Fibroblast of skin of right quadriceps (primary cell): ENCODE measurements around the gene TNS3.
A peak's percentile ranks its signal among the peaks of the same experiment; 100 is the strongest.
"Not testable (repeated sequence)": the region's sequence is repeated elsewhere in the genome, so short reads cannot be mapped to it uniquely, and the experiment has no call there.

Source experiments
- DNase-seq: peaks from one replicate; pipeline ENCODE4 v3.0.0-alpha.2; 2013

The TNS3 gene

DNA sequence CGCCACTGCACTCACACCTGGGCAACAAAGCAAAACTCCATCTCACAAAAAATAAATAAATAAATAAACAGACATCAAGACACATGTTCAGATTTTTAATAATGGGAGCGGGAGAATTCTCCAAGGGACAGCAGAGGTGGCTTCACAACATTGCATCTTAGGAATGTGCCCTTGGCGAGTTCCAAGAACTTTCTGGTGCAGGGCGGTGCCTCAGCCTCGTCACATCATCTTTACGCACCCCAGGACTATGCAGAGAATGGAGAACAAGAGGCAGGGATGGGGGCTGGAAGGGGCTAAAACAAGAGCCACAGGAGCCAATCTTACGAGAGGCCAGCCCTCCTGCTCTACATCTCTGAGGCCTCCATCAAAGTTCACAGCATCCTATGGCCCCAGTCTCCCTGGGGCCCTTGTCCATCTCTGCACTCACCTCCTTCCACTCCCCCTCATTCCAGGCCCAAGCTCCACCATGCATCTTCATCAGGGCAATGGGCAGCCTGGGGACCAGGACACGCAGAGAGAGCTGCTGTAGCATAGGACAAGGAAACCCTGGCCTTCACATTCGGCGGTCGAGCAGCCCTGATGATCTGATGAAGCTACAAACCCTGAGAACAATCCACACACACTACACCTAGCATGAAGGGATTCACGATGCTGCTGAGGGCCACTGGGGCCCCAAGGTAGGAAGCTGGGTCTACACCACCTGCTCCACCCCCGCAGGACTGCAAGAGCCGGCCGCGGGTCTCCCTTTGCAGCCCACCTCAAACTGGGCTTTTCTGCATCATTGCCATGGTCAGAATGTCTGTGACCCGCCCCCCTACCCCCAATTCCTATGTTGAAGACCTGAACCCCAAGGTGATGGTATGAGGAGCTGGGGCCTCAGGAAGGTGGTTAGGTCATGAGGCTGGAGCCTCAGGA is 22.3 kb downstream of the TNS3 start:
- no peak for DNase-seq

DNA sequence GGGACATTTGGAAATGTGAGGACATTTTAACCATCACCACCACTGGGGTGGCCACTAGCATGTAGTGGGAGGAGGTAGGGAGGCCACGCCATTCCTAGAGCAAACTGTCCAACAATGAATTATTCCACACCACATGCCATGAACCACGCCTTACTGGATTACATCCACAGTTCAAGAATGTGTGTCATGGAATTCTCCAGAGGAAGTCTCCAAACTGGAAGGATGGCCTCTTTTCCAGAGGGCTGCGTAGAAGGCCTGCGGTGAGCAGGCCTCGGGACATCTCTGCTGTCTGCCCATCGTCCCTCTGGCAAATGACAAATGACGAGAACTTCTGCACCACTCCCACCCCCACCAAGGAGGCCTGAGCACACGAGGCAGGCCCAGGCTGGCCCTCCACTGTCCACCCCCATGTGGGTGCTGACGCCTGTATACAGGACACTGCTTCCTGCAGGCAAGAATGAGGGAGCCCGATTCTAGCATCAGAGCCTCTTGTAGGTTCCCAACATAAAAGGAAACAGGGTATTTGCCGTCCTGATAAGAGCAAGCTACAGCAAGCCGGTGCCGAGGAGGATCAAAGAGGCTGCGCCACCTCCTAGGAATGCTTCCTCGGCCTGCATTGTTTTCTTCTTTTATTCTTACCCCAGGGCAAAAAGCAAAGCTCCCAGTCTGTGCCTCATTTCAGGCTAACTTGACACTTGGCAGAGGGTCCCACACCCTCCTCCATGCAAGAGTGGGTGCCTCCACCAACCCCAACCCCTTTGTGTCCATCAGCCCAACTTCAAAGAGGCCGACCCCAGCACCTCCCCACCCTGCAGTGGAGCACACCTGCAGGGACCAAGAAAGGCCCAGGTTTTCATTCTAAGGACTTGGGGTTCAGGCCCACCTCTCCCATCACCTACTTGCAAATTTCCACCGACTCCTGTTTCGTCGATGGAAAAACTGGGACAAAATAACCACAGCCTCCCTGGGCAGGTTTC is 23.9 kb downstream of the TNS3 start:
- DNase-seq = peak; percentile 75

DNA sequence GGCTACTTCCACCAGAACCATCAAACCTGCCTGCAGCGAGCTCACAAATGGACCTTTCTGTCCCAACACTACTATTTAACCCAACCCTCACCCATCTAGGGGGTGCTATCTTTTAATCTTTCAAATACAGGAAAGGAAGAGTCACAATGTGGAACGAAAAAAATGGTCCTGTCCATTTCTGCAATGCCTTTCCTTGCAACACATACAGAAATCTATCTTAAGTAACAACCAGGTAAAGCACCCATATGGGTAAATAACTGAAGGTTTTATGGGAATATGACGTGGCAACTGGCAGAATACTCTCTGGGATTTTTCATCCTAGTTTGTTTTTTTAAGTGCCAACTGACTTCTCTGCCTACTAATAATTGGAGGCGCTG is 24.6 kb downstream of the TNS3 start:
- DNase-seq = no peak

DNA sequence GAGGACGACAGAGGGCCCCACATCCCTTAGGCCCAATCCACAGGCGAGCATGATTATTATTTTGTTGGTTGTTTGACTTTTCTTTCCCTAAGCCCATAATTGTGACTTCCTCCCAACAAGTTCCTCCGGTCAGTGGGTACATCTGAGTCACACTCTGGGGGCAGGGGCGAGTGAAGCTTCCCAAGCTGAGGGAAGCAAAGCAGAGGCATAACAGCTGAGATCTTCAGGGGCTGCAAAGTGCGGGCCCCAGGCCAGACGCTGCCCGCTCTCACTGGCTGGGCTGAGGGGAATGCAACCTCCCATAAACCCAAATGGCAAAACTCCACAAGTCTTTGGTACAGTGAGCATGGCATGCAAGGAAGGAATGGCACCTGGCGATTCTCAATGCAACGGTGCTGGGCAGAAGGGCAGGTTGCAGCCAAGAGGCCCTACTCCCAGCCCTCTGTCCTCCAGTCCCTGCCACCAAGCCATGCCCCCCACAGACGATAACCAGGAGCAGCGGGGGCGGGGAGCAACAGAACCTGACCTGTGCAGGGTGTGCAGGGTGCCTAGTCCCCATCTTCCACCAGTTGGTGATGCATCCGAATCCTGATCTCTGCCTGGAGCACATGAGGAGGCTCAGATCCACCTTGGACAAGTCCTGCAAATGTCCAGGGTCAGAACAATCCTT is 25.3 kb downstream of the TNS3 start:
- no peak for DNase-seq

DNA sequence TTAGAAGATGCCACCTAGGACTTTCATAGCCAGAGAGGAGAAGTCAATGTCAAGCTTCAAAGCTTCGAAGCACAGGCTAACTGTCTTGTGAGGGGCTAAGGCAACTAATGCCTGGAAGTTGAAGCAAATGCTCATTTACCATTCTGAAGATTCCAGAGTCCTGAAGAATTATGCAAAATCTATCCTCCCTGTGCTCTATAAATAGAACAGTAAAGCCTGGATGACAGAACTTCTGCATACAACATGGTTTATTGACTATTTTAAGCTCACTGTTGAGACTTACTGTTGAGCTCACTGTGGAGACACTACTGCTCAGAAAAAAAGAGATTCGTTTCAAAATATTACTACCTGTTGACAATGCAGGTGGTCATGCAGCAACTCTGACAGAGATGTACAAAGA is 28.6 kb downstream of the TNS3 start:
- DNase-seq = peak; percentile 59

DNA sequence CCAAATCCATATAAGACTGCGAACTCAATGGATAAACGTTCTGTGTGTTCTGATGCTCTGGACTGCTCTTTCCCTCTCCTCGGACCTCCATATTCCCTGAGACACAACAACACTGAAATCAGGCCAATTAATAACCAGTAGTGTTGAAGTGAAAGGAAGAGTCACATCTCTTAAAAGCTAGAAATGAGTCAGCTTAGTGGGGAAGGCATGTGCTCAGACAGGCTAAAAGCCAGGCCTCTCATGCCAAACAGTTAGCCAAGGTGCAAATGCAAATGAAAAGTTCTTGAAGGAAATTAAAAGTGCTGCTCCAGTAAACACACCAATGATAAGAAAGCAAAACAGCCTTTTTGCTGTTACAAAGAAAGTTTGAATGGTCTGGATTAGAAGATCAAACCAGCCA is 29.3 kb downstream of the TNS3 start:
- DNase-seq = peak; percentile 67

DNA sequence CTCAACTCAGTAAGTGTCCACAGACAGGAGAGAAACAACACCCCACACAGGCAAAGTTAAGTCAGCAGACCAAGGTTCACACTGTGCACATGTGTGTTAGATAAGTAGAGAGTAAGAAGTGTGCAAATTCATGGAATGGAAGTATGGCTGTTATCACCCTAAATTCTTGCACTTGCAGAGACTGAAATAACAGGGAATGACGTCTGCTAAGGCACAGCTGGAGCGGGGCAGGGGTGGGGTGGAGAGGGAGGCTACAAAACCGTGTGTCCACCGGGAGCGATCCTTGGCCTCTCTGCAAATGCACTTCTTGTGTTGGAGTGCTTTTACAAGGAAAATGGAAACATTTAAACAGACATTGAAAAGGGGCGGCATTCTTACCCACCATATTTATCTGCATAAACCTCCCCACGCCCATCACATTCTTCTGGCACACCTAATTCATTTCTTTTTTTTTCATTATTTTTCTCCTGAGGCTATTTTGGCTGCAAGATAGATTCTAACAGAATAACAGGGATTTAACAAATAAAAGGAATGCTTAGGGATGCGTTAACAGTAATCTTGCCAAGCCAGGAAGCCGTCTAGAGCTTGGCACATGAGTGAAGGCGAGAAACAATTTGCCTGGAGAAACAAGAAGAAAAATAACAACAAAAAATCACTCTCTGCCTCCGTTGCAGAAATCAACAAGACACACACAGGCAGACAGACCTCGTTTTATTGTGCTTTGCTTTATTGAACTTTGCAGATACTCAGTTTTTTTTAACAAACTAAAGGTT is 30.1 kb downstream of the TNS3 start:
- DNase-seq = no peak

DNA sequence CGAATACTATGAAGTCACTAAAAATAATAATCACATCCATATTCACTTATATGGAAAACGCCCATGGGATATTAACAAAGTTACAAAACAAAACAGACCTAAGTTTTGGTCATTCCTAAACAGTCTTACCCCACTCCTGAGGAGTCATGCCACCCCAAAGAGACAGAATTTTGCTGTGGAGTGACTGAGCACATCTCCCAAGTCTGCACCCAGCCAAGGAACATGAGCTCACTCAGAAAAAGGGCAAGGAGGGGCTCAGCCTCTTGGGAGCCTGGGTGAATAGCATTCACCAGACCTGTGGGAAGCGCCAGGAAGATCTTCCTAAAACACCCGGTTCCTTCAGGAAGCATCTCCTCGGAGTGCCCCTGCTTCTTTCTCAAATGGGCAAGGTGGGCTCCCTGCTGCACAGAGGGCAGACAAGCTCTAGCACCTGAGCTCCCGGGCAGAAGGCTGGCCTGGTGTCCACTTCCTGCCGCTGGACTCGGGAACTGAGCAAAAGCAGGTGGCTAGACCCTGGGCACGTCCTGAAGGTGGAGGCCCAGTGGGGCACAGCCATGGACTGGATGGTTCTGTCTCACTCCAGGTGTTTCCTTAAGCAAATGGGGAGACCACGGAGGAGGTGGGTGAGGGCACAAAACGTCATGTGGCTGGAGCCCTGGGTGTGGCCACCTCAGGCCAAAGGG is 31.0 kb downstream of the TNS3 start:
- DNase-seq = no peak

DNA sequence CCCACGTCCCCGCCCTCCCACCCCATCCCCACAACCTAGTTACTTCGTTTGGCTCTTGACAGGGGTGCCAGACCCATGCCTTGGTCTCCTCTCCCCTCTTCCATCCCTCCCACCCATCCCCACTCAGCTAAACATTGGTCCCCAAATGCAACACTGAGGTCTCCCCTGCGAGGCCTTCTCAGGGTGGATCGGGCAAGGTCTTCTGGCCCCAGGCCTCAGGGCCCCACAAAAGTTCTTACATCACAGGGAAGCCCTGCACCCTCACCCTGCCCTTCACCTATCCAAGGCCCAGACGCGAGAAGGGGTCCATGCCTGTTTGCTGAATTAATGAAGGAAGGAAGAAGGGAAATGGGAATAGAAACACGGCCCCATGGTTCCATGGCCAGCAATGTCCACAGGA is 32.0 kb downstream of the TNS3 start:
- no peak for DNase-seq

DNA sequence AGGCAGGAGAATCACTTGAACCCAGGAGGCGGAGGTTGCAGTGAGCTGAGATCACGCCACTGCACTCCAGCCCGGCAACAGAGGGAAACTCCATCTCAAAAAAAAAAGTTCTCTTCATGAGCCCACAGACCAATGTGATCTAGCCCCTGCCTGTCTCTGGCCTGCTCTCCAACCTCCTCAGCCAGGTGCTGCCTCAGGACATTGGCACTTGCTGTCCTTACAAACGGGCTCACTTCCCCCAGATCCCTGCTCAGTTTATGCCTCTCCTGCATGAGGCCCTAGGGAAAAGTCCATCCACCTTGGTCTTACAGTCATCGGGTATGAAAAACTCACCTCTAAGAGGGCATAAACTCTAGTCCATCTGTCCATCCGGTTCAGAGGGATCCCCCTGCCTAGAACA is 32.5 kb downstream of the TNS3 start:
- DNase-seq = no peak

DNA sequence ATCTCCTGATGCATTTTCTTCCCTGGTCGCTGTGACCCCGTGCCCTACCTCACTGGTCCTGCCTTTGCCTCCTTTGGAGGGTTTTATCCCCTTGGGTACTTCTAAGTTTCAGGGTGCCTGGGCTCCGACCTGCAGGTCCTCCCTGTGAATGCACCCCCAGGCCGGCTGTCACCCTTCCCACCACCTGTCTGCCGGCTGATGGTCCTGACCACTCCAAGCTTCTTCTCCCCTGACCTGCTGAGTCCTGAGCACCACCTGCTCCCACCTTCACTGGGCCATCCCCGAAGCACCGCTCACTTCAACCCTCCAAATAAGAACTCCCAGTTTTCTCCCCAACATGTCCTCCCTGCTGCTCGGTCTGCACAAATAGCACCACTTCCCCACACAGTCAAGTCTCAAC is 33.4 kb downstream of the TNS3 start:
- DNase-seq = no peak

DNA sequence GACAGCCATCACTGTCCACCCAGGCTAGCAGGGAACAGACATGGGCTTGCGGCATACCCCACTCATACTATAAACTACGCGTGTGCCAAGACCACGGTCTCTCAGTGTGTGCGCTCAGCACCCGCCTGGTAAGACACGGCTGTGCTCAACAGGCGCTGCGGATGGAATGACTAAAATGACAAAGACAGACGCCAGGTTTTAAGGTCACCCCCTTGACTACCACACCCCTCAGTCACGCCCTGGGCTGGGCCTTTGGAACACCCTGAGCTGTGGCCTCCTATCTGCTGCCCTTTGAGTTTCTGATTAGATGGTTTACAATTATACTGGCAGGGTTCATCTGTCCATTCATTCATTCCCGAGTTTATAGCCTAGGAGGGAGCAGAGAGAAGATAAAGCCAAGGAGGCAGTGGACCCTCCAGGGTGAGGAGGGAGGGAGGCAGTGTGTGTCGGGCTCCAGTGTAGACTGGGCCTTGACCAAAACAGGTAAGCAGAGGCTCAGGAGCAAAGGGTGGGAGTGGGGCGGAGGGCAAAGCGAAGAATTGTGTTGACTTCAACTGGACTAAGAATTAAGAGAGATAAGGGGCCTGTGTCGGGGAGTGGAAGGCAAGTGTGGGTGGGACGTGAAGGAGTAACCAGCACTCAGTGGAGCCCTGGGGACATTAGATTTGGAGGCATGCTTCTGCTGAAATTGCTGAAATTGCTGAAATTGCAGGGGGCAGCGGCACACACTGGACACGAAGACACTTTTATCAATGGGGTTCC is 35.0 kb downstream of the TNS3 start:
- no peak for DNase-seq

DNA sequence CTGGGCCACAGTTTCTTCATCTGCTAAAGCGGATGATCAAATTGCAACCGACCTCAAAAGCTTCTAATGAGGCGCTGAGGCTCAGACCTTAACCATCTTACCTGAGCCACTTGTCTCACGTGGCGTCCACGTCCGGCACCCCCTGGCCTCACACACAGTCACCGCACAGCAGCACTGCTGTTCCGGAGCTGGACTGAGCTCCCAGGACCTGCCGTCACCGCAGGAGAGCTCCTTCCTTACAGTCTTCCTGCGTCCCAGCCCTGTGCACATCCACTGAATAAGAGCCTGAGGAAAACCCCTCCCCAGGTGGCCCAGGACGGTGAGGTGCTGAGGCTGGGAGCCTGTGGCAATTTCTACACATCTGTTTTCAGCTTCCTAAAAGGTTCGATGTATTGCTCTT is 35.7 kb downstream of the TNS3 start:
- no peak for DNase-seq

DNA sequence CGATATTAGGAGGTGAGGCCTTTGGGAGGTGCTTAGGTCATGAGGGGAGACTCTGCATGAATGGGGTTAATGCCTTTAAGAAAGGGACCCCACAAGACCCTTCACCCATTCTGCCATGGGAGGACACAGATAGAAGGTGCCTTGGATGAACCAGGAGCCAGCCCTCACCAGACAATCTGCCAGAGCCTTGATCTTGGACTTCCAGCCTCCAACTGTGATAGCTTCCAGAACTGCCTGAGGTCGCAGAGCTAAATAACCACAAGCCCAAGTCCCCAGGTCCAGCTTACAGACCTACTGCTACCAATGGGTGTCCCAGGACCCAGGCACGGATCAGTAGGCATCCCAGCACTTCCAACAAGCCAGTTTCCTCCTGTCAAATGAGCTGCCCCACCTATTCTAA is 37.5 kb downstream of the TNS3 start:
- DNase-seq = no peak

DNA sequence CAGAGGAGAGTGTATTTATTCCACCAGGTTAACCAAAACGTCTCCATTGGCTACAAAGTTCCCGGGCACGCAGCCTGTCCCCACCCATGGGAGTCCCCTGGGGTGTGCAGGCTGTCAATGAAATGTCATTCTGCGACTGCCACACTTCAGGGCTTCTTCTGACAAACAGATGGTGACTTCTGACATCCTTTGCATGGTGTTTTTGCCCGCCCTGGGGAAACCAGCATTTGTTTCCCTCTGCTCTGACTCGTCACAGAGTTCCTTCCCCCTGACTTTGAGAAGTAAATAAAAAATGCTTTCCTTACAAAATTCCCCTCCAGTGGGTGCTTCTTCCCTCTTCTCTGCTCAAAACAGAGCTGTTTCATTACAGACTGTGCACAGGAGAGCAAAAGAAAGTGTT is 38.2 kb downstream of the TNS3 start:
- DNase-seq = no peak

DNA sequence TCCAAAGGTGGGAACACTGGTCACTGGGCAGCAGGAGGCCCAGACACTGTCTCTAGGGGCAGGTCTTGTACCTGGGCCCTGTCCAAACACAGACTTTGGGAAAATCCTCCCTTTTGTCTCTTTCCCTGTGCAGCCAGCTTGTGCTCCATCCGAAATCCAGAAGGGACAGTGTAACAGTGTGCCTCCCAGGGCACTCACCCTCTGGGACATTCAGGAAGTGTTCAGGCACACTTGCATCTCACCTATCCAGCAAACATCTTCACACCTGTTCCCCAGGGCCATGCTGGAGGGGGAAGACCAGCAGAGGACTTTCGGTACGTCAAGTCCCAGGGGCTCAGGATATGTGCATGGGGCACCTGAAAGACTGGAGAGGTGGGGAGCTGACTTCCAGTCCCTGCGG is 38.9 kb downstream of the TNS3 start:
- no peak for DNase-seq

DNA sequence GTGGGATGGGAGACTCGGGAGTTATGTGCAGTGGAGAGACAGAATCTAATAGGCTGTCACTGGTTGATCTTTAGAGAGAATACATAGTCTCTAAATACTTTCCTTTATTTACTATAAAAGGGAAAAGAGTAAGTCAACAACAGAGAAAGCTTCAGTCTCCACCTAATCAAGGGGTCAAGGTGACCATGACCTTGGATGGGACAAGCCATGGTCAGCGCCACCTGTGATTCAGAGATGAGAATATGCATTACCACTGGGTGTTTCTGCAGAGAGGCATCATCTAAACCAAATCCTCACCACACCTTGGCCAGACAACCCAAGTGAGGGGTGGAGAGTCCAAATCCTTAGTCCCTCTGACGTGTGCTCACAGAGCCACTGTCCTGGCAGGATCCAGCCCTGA is 39.9 kb downstream of the TNS3 start:
- DNase-seq = no peak

DNA sequence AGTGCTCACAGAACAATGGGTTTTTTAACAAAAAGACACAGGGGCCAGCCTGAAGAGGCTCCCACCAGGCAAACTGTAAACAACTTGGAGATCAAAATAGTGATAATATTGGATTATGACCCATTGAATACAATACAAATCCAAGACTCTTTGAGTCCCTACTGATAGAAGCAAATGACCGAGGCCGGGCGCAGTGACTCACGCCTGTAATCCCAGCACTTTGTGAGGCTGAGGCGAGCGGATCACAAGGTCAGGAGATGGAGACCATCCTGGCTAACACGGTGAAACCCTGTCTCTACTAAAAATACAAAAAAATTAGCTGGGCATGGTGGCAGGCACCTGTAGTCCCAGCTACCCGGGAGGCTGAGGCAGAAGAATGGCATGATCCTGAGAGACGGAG is 40.4 kb downstream of the TNS3 start:
- DNase-seq = not testable (repeated sequence)

DNA sequence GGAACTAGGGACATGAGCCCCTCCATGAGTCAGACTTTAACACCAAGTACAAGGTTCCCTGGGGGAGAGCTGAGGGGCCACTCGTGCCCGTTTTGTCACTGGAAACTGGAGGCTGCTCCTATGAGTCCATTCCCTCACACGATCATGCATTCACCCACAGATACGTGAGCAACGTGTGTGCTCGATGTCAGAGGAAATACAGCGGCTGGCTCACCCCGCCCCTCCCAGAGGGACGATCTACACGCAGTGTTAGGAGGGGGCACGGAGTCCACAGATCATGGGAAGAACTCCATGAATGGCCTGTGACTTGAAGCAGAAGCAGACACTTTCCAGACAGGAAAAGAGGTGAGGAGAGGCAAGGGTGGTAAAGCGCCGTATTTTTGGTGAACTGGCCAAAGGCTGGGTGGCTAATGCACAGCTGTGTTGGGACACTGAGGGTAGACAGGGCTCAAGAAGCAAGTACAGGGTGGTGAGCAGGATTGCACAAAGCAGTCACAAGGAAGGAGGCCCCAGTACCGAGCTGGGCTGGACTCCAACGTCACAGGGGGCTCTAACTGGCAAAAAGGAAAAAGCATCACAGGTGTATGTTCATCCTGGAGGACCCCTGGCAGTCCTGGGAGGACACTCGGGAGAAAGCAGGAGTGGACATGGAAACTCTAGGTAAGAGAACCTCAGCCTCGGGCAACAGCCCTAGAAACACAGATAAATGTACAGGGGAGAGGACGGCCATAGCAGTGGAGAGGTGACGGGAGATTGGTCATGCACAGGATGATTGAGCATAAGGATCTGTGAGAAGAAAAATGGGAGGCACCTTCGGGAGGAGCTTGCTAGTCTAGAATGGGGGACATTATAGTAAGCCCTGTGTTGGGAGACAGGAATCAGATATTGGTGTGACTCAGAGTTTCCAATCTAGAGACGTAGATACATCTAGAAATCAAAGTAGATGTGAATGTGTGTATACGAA is 41.2 kb downstream of the TNS3 start:
- peak; percentile 69 for DNase-seq

DNA sequence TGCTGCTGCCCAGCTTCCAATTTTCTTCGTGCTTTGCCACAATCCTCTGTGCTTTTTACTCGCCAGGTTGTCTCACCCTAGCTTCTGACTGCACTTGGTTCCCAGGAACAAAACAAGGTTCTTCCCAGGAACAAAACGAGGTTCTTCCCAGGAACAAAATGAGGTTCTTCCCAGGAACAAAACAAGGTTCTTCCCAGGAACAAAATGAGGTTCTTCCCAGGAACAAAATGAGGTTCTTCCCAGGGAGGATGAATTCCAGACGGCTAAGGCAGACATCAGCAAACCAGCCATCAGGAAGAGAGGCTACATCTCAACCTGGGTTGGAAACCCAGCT is 41.9 kb downstream of the TNS3 start:
- DNase-seq = no peak
